KOPT-K1 (cell line): ENCODE results near the gene CDHR5.
"Not testable (repeated sequence)": the region's sequence is repeated elsewhere in the genome, so short reads cannot be mapped to it uniquely, and the experiment has no call there.

ENCODE experiments used
- H3K27ac ChIP-seq: fragments of 200-600 bp; sonication (generic); 2 replicates; pipeline ENCODE4 v1.5.1; 2016; ENCODE audit warnings: antibody characterized with exemption, mild to moderate bottlenecking, low read depth, low read length; ENCODE audit not compliant: poor library complexity, severe bottlenecking
- H3K36me3 ChIP-seq: fragments of 200-600 bp; sonication (generic); 2 replicates; pipeline ENCODE4 v1.5.1; 2017; ENCODE audit warnings: antibody characterized with exemption, mild to moderate bottlenecking, low read length, moderate library complexity; ENCODE audit not compliant: insufficient read depth
- H3K9me3 ChIP-seq: fragments of 200-600 bp; sonication (generic); 2 replicates; pipeline ENCODE4 v1.5.1; 2017; ENCODE audit warnings: antibody characterized with exemption, low read length, mild to moderate bottlenecking; ENCODE audit not compliant: insufficient read depth, poor library complexity, severe bottlenecking

Gene CDHR5

GRCh38 chr11:653837-654236 is 29.1 kb upstream of the CDHR5 start:
- no peaks in the 10 kb centered on the region for H3K9me3 ChIP-seq
- no peak overlapping the region for H3K27ac ChIP-seq
- peaks cover 90% of the 10 kb centered on the region for H3K36me3 ChIP-seq

- not testable (repeated sequence) for H3K9me3 ChIP-seq, H3K27ac ChIP-seq
- peaks cover 89% of the 10 kb centered on the region for H3K36me3 ChIP-seq
Observed at GRCh38 chr11:653136-653535, 28.4 kb upstream of the CDHR5 start.

- peaks cover 83% of the 10 kb centered on the region for H3K36me3 ChIP-seq
- no peaks in the 10 kb centered on the region for H3K9me3 ChIP-seq
- H3K27ac ChIP-seq: no peak overlapping the region
Observed at GRCh38 chr11:650482-650881, 25.7 kb upstream of the CDHR5 start.

- H3K9me3 ChIP-seq, H3K27ac ChIP-seq: not testable (repeated sequence)
- H3K36me3 ChIP-seq: peaks cover 73% of the 10 kb centered on the region
Observed at GRCh38 chr11:647672-648158, 23.0 kb upstream of the CDHR5 start.

- Histone ChIP-seq H3K9me3 (no peaks in the 10 kb centered on the region), H3K36me3 (peaks cover 71% of the 10 kb centered on the region), H3K27ac (no peak overlapping the region)
Observed at GRCh38 chr11:646214-646613, 21.5 kb upstream of the CDHR5 start.

- H3K36me3 ChIP-seq: peaks cover 65% of the 10 kb centered on the region
Observed at GRCh38 chr11:645536-645935, 20.8 kb upstream of the CDHR5 start.

GRCh38 chr11:643849-644738 is 19.3 kb upstream of the CDHR5 start:
- Histone ChIP-seq H3K36me3 (peaks cover 51% of the 10 kb centered on the region), H3K27ac (no peak overlapping the region), H3K9me3 (no peaks in the 10 kb centered on the region)

More at GRCh38 chr11:645536-645935, 20.8 kb upstream of the CDHR5 start:
- no peak overlapping the region for H3K27ac ChIP-seq
- H3K9me3 ChIP-seq: no peaks in the 10 kb centered on the region

GRCh38 chr11:643366-643765 is 18.6 kb upstream of the CDHR5 start:
- peaks cover 48% of the 10 kb centered on the region; the same call in 1 of the 2 replicates for H3K36me3 ChIP-seq
- no peak overlapping the region for H3K27ac ChIP-seq
- no peaks in the 10 kb centered on the region for H3K9me3 ChIP-seq

- Histone ChIP-seq H3K9me3 (no peaks in the 10 kb centered on the region), H3K36me3 (peaks cover 49% of the 10 kb centered on the region; the same call in 1 of the 2 replicates), H3K27ac (no peak overlapping the region)
Observed at GRCh38 chr11:641806-642370, 17.1 kb upstream of the CDHR5 start.

GRCh38 chr11:640021-640706 is 15.4 kb upstream of the CDHR5 start:
- Histone ChIP-seq H3K36me3 (peaks cover 36% of the 10 kb centered on the region; the same call in 1 of the 2 replicates), H3K27ac (no peak overlapping the region), H3K9me3 (no peaks in the 10 kb centered on the region)

- no peak overlapping the region for H3K27ac ChIP-seq
- H3K36me3 ChIP-seq: peaks cover 33% of the 10 kb centered on the region; the same call in 1 of the 2 replicates
- H3K9me3 ChIP-seq: no peaks in the 10 kb centered on the region
Observed at GRCh38 chr11:639332-639955, 14.7 kb upstream of the CDHR5 start.

GRCh38 chr11:638631-639331 is 14.0 kb upstream of the CDHR5 start:
- H3K27ac ChIP-seq: no peak overlapping the region
- peaks cover 26% of the 10 kb centered on the region; the same call in 1 of the 2 replicates for H3K36me3 ChIP-seq
- no peaks in the 10 kb centered on the region for H3K9me3 ChIP-seq

- Histone ChIP-seq H3K27ac (no peak overlapping the region), H3K36me3 (peaks cover 21% of the 10 kb centered on the region; the same call in 1 of the 2 replicates), H3K9me3 (no peaks in the 10 kb centered on the region)
Observed at GRCh38 chr11:637593-638521, 13.1 kb upstream of the CDHR5 start.

- Histone ChIP-seq H3K36me3 (peaks cover 18% of the 10 kb centered on the region; the same call in 1 of the 2 replicates), H3K27ac (no peak overlapping the region), H3K9me3 (no peaks in the 10 kb centered on the region)
Observed at GRCh38 chr11:637333-637592, 12.5 kb upstream of the CDHR5 start.
